Right lobe of liver (tissue), 4 donors: ENCODE measurements around the gene ZNF576.

Experiments
- CTCF ChIP-seq, 4 donors: fragments of 200-600 bp in 3 of 4; fragments of 450-650 bp in 1 of 4; IDR thresholded peaks; one replicate each; pipeline versions ENCODE4 v1.5.1 to v1.8.0; 2016 to 2022; ENCODE audit warnings: antibody characterized with exemption in 4 of 4, mild to moderate bottlenecking in 2 of 4
- POLR2A ChIP-seq: fragments of 450-650 bp; IDR thresholded peaks from one replicate; pipeline ENCODE4 v1.6.1; 2017; ENCODE audit warnings: antibody characterized with exemption, mild to moderate bottlenecking
- donor health status: DM: no; HTN: no; CAD: no.
- donor health status: DM: no; HTN: no; CAD: no.
- donor health status: DM: no; HTN: yes; CAD: no.

GRCh38 chr19:43564800-43565199 lies 31.6 kb upstream of the ZNF576 start:
- TF ChIP-seq CTCF (IDR thresholded peaks at IDR 0.05) (no peak), POLR2A (no peak)
